Left colon (tissue), 2 donors: ENCODE measurements around the gene KTN1. TPM values are rescaled to one million over a fixed set of nuclear protein-coding genes. Genes with fewer than 3 reads are reported as not detected.

Experiments used
- ATAC-seq: fragments of 200-7000 bp; cut with Tn5 transposase; one replicate; pipeline ENCODE4 v1.9.1; 2020; ENCODE audit warnings: mild to moderate bottlenecking, moderate library complexity
- DNase-seq, 2 donors: peaks; one replicate each; pipeline ENCODE4 v3.0.0-alpha.2; 2020
- intact Hi-C, 2 donors: fragments of 100-400 bp; cut with DNase I in 1 of 2; cut with micrococcal nuclease in 1 of 2; formaldehyde crosslinking; loops; one replicate each; pipeline versions ENCODE4 v1.11.2 to v1.14.0; 2022; cut with DNase I, micrococcal nuclease
- total RNA-seq, 2 donors: library from RNA; stranded (reverse); fragmentation: NEBNext Ultra II Directional; extraction: Animal tissue kit (Norgen Biotek cat#: 25700); gene quantifications; one replicate each; pipeline ENCODE4 v1.2.1, GENCODE V29; 2021
- donor health status: DM: no; HTN: no; CAD: no.
- donor health status: DM: yes; HTN: yes; CAD: no.

The KTN1 gene
- total RNA-seq, 2 donors from 2014 or later = 210 to 241 TPM

DNA sequence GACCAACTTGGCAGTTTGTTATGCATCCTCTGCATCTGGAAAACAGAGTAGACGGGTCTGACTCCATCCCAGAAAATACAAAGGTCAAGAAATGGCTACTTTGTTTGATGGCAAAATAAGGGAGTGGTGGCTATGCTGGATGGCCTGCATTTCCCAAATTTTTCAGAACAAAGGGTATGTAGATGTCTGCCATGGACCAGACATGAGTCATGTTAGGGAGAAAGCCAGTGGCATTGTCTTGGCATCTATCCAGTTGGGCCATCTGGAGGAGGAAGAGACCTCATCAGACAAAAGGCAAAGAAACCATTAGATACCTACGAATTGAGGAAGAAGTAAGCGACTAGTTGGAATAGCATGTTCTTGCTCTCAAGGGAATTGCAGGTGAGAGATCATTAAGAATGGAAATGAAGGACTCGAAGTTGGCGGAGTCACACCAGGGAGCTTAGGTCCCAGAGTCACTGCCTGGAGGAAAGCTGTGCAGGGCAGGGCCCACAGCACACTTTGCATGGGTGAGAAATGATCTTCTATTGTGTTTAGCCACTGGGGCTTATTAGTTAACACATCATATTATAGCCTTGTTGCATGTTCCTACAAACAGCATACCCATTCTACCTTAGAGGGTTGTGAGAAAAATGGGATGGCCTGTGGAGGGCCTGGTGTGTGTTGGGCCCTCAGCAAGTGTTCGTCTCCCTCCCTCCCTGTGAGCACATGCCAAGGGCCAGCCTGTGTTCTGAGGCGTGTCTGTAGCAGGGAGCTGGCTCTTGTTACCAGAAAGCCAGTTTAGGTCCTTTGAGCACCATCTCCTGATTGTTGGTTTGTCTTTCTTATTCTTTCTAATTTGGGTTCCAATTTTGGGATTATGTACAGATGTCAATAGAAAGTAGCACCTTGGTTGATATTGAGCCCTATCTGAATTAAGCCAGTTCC is 119.4 kb downstream of the KTN1 start:
- intact Hi-C loops = loop anchor here in 1 of 2 donors (10.0 kb wide), 2 partner anchors 645 to 775 kb away; no protein-coding TSS in a partner anchor
- peak in 1 of 2 donors; percentile 32 for DNase-seq
- ATAC-seq = peak; percentile 5

GRCh38 chr14:55701638-55702037 is 121.6 kb downstream of the KTN1 start:
- ATAC-seq (no peak), DNase-seq (no peak)
- intact Hi-C loops = loop anchor here in 1 of 2 donors (10.0 kb wide), 2 partner anchors 643 to 773 kb away; no protein-coding TSS in a partner anchor

GRCh38 chr14:55702511-55702910 is 122.5 kb downstream of the KTN1 start:
- DNase-seq (no peak), ATAC-seq (no peak)
- intact Hi-C loops = loop anchor here in 1 of 2 donors (10.0 kb wide), 2 partner anchors 642 to 772 kb away; no protein-coding TSS in a partner anchor

GRCh38 chr14:55704654-55705053 is 124.6 kb downstream of the KTN1 start:
- DNase-seq = no peak
- intact Hi-C loops = loop anchor here in 1 of 2 donors (10.0 kb wide), 2 partner anchors 640 to 770 kb away; no protein-coding TSS in a partner anchor
- ATAC-seq = no peak

- peak; percentile 60 for ATAC-seq
- DNase-seq = no peak
- intact Hi-C loops = loop anchor here in 1 of 2 donors (10.0 kb wide), 2 partner anchors 639 to 769 kb away; no protein-coding TSS in a partner anchor
These were observed 125.8 kb downstream of the KTN1 start for GRCh38 chr14:55705651-55706364.

DNA sequence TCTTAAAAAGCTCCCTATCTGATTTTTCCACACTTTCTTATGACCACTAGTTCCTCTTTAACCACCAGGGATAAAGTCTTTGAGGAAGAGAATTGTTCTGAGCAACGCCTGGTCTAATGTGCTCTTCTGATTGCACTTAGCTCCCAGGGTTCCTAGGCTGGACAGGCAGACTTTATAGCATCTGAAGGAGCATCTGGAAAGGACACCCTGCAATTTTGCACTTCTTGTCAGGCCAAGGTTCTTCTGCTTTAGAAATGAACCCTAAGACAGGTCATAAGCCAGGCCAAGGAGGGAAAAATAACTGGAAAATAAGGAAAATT is 126.3 kb downstream of the KTN1 start:
- intact Hi-C loops = loop anchor here in 1 of 2 donors (10.0 kb wide), 2 partner anchors 638 to 768 kb away; no protein-coding TSS in a partner anchor
- ATAC-seq (peak; percentile 81), DNase-seq (no peak)

- ATAC-seq (peak; percentile 38), DNase-seq (no peak)
- intact Hi-C loops = loop anchor here in 1 of 2 donors (10.0 kb wide), 2 partner anchors 638 to 768 kb away; no protein-coding TSS in a partner anchor
These were observed 126.9 kb downstream of the KTN1 start for GRCh38 chr14:55706893-55707292.

- DNase-seq (no peak), ATAC-seq (peak; percentile 66)
- intact Hi-C loops = loop anchor here in 1 of 2 donors (10.0 kb wide), 2 partner anchors 637 to 767 kb away; no protein-coding TSS in a partner anchor
These were observed 127.4 kb downstream of the KTN1 start for GRCh38 chr14:55707365-55707804.

GRCh38 chr14:55710506-55711041 is 130.6 kb downstream of the KTN1 start:
- DNase-seq (no peak), ATAC-seq (no peak)
- intact Hi-C loops = no loop called here

DNA sequence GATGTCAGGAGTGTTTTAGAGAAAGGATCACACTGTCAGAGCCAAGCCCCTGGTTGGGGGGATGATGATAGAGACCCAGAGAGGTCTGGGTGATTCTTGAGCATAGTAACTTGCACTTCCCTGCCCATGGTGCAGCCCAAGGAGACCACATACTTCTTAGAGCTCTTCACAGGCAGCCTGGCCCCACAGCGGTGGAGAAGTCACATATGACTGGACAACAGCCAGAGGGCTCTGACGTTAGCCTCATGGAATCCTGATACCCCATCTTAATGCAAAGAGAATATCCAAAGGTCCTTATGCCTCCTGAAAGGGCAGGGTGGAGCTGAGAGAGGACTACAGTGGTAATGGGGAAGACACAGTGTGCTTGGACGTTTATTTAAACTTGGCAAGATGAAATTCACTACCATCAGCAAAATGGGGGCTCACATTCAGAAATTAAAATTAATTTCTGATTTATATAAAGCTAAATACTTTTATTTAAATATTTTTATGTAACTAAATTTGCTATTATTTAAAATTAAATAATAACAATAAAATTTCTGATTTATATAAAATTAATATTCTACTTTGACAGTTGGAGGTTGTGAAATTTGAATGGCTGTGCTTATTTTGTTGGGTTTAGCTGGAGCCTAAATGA is 131.3 kb downstream of the KTN1 start:
- DNase-seq = no peak
- no peak for ATAC-seq
- intact Hi-C loops = no loop called here

- intact Hi-C loops = no loop called here
- no peak for DNase-seq
These were observed 132.5 kb downstream of the KTN1 start for GRCh38 chr14:55712491-55712890.

DNA sequence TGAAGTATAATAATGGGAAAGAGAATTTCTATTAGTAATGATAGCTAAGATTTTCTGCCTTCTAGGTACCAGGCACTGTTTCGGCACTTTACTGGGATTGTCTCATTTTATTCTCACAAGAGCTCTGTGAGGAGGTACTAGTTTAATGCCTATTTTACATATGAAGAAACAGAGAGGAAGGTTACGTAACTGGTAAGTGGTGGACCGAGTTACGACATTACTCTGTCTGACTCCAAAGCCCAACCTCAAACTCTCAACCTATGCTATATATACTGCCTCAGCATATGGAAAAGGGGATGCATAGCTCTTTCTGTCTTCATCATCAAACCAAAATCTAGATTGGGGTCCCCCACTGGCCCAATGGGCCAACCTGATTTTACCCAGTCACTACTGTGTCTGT is 133.5 kb downstream of the KTN1 start:
- ATAC-seq (no peak), DNase-seq (no peak)
- intact Hi-C loops = no loop called here

More at GRCh38 chr14:55712491-55712890, 132.5 kb downstream of the KTN1 start:
- ATAC-seq = no peak

- intact Hi-C loops = no loop called here
These were observed 135.9 kb downstream of the KTN1 start for GRCh38 chr14:55715889-55716288.

DNA sequence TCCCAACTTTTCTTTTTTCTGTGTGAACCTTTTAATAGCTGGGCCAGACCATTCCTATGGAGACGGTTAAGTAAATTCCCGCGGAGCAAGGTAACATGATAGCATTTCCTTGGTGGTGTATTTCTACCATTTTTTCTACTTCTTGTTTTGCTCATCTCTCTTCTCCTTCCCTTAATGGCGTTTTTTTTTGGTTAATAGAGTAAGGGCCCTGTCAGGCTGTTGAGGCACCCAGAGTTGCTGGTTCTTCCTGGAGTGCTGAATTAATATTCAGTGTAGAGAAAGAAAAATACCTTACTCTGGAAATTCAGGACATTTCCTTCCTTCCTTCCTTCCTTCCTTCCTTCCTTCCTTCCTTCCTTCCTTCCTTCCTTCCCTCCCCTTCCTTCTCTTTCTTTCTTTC is 137.6 kb downstream of the KTN1 start:
- intact Hi-C loops = no loop called here
- DNase-seq = no peak

More at GRCh38 chr14:55715889-55716288, 135.9 kb downstream of the KTN1 start:
- no peak for DNase-seq
- no peak for ATAC-seq

DNA sequence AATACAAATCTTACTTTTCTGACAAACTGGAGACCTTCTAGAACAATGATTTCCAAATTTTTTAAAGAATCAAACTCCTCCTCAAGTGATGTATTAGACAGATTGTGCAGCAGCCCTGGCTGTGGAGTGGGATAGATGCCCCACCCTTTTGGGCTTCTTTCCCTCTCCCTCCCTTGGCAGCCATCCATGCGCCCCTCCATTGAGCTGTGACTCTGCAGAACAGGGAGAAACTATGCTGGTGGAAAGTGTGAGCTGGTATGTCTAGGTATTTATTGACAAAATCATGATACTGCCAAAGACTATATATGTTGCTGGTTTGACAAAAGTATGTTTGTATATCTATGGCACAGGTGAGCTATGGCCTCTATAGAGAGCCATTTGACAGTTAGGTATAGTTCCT is 138.5 kb downstream of the KTN1 start:
- intact Hi-C loops = no loop called here
- no peak for ATAC-seq
- no peak for DNase-seq

More for the DNA sequence above, 137.6 kb downstream of the KTN1 start:
- ATAC-seq = no peak

- intact Hi-C loops = no loop called here
- ATAC-seq (no peak), DNase-seq (no peak)
These were observed 140.8 kb downstream of the KTN1 start for GRCh38 chr14:55720796-55721195.

- intact Hi-C loops = no loop called here
- ATAC-seq (no peak), DNase-seq (no peak)
These were observed 141.3 kb downstream of the KTN1 start for GRCh38 chr14:55721353-55721752.

GRCh38 chr14:55722054-55722453 is 142.0 kb downstream of the KTN1 start:
- intact Hi-C loops = no loop called here
- no peak for ATAC-seq
- DNase-seq = no peak

DNA sequence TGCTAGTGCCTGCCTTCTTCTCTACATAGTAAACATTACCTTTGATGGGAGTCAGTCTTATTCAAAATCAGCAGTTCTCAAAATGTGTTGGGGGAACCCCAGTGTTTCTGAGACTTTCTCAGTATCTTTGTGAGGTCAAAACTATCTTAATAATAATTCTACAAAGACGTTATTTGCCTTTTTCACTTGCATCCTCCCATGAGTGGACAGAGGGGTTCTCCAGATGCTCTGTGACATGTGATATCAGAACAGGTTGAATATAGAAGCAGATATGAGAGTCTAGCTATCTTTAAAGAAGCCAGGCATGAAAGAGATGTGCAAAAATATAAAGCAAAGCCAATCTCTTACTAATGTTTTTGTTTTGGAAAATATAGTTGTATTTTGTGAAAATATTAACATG is 144.7 kb downstream of the KTN1 start:
- ATAC-seq (no peak), DNase-seq (no peak)
- intact Hi-C loops = no loop called here
